NCI-H2029 (cell line): ENCODE data around the gene MACC1.
A peak's percentile ranks its signal among the peaks of the same experiment; 100 is the strongest.
"Not testable (repeated sequence)": the region's sequence is repeated elsewhere in the genome, so short reads cannot be mapped to it uniquely, and the experiment has no call there.

ENCODE experiments used
- DNase-seq: peaks from one replicate; lab custom pipeline; 2025; lab: John Stamatoyannopoulos, UW

Gene MACC1

GRCh38 chr7:20229081-20229480 lies 11.9 kb upstream of the MACC1 start:
- no peak for DNase-seq

DNA sequence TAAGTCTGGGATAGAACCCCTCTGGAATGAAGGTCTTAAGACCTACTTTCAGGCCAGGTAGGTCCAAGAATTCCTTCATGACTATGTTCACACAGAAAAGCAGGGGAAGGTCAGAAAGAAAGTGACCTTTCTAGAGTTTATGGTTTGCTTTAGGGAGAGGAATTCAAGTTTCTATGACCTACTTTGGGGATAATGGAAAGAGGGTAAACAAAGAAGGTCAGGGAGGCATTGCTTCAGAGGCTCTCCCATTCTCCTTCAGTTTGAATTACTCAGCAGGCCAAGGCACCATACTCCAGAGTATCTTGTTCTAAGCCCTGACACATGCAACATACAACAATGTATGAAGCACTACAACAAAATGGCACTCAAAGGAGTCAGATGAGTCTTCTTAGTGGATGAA lies 11.5 kb upstream of the MACC1 start:
- no peak for DNase-seq

DNA sequence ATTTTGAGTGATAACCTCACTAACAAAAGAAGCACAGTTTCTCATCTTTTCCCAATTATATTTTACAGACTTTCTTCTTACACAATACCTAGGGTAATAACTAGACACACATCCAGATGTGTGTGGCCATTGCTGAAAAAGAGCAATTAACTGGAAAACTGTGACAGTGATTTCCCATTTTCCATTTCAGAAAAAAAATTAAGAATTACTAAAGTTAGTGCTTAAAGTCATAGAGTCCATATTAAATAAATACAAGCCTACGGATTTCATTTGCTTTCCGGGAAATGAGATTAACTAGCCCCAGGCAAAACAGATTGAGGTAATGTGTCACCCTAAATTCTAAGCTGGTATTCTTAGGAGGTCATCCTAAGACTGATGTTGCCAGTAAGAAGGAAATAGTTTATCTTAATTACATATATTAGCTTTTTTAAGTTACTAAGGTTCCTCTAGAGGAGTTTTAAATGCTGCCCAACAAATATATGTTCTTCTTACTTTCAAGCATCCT lies 10.2 kb upstream of the MACC1 start:
- no peak for DNase-seq

DNA sequence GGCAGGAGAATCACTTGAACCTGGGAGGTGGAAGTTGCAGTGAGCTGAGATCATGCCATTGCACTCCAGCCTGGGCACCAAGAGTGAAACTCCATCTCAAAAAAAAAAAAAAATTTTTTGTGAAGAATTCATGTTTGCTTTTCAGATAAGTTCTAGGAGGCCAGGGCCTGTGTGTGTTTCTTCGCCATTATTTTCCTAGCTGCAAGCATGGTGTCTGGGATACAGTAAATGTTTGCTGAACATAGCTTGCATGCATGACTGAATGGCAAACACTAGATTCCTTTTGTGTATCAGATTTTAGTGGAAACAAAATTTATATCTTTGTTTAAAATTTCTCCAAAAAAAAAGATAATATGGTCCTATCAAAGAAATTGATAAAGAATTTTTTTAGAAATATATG lies 9.7 kb upstream of the MACC1 start:
- DNase-seq, result peak; percentile 24

GRCh38 chr7:20225384-20225783 lies 8.2 kb upstream of the MACC1 start:
- DNase-seq, result no peak

DNA sequence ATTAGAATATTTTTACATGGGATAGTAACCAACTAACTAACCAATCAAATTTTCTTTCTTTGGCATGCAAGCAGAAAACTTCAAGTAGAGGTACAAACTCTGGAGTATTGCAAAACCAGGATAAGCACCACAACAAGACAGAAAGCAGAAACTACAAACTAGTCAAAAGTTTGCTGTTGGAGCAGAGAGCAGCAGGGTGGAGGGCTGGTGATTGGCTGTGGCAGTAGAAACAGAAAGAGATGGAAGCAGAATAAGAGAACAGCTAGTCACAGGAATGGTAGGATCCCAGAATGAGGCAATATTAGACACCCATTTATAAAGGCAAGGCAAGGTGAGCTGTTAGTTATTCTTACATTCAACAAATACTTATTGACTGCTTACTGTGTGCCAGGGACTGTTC lies 6.8 kb upstream of the MACC1 start:
- no peak for DNase-seq

DNA sequence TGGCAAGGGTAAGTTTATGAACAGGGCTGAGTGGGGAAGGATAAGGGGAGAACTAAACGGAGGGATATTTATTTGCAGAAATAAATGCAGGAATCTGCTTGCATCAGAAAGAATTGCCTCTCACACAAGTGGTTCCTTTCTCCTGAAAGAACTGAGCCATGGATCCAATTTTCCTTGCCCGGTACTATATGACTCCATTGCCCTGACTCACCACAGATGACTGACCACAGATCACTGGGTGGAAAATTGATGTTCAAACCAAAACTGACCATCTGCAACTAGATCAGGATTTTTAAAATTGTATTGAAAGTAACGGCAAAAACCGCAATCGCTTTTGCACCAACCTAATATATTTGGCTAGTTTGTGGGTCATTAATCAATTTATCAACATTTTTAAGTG lies 6.2 kb upstream of the MACC1 start:
- no peak for DNase-seq

DNA sequence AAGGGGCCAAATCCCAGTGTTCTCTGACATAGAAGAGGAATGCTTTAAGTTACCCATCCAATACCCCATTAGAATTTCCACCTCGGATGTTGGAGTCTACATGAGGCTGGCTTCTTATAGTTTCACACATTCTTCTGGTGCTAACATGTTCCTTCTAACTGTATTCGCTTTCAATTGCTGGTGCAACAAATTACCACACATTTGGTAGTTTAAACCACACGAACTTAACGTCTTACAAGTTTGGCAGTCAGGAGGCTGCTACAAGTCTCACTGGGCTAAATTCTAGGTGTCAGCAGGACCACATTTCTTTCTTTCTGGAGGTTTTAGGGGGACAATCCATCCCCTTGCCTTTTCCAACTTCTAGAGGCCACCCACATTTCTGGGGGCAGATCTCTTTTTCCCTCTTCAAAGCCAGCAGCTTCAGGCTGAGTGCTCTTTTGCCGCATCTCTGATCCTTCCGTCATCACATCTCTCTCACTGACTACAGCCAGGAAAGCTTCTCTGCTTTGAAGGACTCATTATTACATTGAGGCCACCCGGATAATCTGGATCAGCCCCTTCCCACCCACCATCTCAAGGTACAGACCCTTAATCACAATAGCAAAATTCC lies 5.1 kb upstream of the MACC1 start:
- no peak for DNase-seq

DNA sequence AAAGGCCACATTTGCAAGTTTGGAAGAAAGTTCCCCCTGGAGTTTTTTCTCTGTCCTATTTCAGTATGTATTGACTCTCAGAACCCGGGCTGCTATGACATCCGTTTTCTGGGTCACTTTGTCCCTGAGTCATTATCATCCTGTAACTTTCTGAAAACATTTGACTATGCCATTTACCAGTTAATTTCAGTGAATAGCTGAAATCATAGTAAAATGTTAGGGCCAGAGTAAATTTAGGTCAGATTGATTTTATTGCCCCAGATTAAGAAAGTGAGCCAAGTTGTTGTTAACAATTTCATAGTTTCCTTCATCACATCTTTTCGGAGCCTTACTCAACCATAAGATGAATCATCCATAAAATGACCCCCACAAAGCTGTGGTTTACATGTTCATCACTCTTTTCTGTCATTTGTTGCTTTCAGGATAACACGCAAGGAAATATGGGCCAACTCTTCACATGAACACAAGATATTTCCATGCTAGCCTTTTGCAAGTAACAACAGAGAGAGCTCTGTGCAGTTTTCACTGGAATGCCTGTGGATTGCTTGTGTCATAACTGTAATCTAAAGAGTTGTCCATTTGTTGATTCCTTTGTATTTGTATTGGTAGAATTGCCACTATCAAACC lies 3.9 kb upstream of the MACC1 start:
- DNase-seq, result no peak

- no peak for DNase-seq
Measured at GRCh38 chr7:20220293-20220761, 3.1 kb upstream of the MACC1 start.

DNA sequence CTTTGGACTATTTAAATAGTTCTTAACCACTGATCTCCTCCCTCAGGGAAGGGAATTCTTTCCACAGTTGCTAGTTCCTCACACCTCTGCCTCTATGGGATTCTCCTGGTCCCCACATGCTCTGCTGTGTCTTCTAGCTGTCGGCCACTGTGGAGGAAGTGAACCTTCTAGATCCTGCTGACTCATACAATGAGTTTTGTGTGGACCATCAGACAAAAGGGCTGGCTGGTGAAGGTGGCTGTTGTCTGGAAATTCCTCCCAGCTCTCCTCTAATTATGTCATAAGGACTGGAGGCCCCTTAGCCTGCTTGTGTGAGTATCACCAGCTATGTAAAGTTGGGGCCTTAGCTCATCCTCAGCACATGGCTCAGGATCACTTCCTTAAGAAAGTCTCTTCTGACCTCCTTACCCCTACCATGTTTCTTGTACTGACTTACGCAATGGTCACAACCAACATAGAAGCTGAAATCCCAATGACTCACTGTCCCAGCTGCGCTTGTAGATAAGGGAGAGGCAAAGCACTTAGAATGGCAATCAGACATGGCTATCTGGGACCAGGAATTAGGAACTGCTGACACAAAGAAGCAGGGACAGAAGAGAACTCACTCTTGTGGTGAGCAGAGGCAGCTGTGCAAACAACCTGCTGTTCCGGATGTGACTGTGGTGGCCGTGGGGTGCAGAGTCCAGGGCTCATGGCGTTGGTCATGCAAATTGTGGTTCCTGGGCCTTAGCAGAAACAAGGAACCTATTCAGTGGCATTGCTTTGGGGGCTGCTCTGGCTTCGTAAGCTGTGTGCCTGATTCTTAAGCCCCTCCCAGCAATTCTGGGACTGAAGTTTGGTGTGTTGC lies 2.5 kb upstream of the MACC1 start:
- peak; percentile 97 for DNase-seq

DNA sequence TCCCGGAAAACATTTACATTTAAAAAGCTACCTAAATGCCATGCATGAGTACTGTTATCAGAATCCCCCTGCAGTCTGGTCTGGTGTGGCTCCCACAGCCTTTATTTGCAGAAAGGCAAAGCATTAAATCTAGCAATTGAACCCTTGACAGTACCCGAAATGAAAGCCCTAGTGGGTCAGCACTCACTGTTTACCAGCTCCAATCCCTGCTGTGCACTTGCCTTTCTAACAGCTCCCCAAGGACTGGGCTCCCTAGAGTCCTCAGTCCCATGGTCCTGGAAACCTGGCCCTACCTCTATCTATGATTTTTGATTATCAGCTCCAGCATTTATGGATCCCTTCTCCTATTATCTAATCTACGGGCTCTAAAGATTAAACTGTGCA lies 1.9 kb upstream of the MACC1 start:
- no peak for DNase-seq

DNA sequence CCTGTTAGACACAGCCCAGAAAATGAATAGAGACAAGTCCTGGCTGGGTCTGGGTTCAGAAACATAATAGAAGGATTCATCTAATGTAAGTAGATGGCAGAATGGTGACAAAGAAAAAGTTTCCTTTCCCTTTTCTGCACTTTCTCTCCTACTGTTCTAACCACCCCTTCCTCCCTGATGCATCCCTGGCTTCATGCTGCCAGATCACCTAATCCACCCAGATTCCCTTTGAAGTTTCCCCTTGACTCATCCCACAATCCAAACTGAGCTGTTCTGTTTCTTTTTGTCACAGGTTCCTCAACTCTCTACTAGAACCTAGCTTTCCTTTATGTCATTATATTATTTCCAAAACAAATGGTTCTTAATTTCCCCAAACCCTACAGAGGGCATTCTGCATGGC lies 1.1 kb upstream of the MACC1 start:
- DNase-seq, result no peak

DNA sequence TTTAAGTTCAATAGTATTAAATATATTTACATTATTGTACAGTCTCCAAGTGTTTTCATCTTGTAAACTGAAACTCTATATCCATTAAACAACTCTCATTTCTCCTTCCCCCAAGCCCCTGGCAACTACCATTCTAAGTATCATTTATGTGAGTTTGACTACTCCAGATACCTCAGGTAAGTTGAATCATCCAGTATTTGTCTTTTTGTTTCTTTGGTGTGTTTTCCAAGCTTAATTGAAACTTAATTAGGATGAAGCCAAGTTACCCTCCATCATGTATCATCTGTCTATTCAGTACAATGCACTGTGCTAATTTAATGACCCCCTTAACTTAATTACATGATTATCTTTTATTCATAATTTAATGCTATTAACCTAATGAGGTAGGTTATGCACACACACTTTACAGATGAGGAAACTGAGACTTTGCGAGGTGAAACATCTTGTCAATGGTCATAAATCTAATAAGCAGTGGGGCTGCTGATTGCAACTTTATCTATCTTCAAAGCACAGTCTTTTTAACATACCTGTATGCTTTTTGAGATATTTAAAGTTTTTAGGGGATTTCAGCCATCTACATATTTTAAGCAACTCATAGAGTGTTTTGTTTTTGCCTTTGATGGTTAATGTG lies 663 bp downstream of the MACC1 start:
- DNase-seq, result no peak

DNA sequence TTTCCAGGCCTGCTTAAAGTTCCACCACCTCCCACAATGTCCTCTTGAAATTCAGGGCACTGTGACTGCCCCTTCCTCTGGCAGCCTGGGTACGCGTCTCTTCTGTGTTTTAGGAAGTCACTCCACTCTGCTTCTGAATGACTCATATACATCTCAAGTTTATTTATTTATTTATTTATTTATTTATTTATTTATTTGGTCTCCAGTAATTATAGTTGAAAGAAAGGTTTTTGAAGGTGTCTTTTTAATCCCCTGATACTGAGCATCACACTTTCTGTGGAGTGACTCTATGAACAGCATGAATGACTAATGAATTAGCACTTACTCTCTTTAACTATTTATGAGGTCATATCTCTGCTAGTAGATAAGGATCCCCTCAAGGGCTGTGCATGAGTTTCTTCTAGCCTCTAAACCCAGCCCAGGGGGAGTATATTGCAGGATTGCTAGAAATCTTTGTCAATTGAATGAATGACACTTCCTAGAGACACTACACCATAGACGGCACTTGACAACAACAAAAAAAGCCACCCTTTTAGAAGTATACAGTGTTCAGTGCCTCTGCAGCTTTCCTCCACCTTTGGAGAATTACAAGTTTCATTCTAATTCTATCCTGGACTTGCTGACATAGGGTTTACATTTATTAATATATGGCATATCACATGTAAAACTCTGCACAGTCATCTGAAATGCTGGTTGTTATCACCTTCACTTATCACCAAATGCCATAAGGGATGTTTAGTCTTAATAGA lies 2.1 kb downstream of the MACC1 start:
- DNase-seq, result peak; percentile 33

DNA sequence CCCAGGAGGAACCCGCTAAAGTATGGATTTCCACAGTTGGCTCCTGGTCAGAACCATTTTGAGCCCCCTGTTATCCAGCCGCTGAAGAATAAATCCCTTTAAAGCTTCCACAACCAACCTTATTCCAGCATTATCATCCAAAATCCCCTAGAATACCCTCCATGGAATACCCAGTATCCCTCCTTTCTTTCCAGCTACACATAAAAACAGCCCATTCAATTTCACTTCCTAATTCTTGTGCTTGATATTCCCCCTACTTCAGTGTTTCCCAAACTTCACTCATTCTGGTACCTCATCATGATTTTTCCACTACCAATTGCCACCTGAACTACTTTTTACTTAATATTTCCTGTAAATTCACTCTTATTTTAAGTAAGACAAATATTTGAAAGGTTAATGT lies 3.1 kb downstream of the MACC1 start:
- DNase-seq, result no peak

GRCh38 chr7:20213378-20213777 lies 3.8 kb downstream of the MACC1 start:
- no peak for DNase-seq

GRCh38 chr7:20211376-20211775 lies 5.8 kb downstream of the MACC1 start:
- DNase-seq, result no peak

GRCh38 chr7:20208651-20209307 lies 8.4 kb downstream of the MACC1 start:
- DNase-seq, result no peak

GRCh38 chr7:20207811-20208210 lies 9.4 kb downstream of the MACC1 start:
- not testable (repeated sequence) for DNase-seq
